ENCODE data around the gene EPHA6. TPM values are rescaled to one million over a fixed set of nuclear protein-coding genes. Genes with fewer than 3 reads are reported as not detected.
"Not testable (repeated sequence)": the region's sequence is repeated elsewhere in the genome, so short reads cannot be mapped to it uniquely, and the experiment has no call there.

EPHA6 gene
- total RNA-seq, 2 donors from 2014 or later = not detected

- no peak overlapping the region for H3K27ac Mint-ChIP-seq
- no peaks in the 10 kb centered on the region for H3K4me1 Mint-ChIP-seq (ENCODE audit: low read depth)
- no peaks in the 10 kb centered on the region for H3K27me3 Mint-ChIP-seq (ENCODE audit: low read depth)
- ATAC-seq (replicated peaks in 1 of 2) (no peak), DNase-seq (no peak)
- peaks cover 0 to 4% of the 10 kb centered on the region in 2 donors for H3K36me3 Mint-ChIP-seq (ENCODE audit: insufficient read depth in 2 of 2)
- H3K9me3 Mint-ChIP-seq = peaks cover 2 to 14% of the 10 kb centered on the region in 2 donors
- H3K4me3 Mint-ChIP-seq = no peak overlapping the region
Observed at GRCh38 chr3:97425002-97425401, 610.6 kb downstream of the EPHA6 start.

- peaks cover 2 to 5% of the 10 kb centered on the region in 2 donors for H3K9me3 Mint-ChIP-seq
- DNase-seq (no peak), ATAC-seq (replicated peaks in 1 of 2) (no peak)
- H3K4me1 Mint-ChIP-seq (ENCODE audit: low read depth) = no peaks in the 10 kb centered on the region
- no peak overlapping the region for H3K4me3 Mint-ChIP-seq
- no peaks in the 10 kb centered on the region for H3K27me3 Mint-ChIP-seq (ENCODE audit: low read depth)
- H3K27ac Mint-ChIP-seq = no peak overlapping the region
- H3K36me3 Mint-ChIP-seq (ENCODE audit: insufficient read depth in 2 of 2) = peaks cover 0 to 3% of the 10 kb centered on the region in 2 donors
Observed at GRCh38 chr3:97430601-97431000, 616.2 kb downstream of the EPHA6 start.

GRCh38 chr3:97432914-97433313 is 618.5 kb downstream of the EPHA6 start:
- Mint-ChIP-seq H3K36me3 (ENCODE audit: insufficient read depth in 2 of 2) (no peaks in the 10 kb centered on the region), H3K27me3 (ENCODE audit: low read depth) (no peaks in the 10 kb centered on the region), H3K9me3 (no peaks in the 10 kb centered on the region), H3K4me1 (ENCODE audit: low read depth) (no peaks in the 10 kb centered on the region), H3K4me3 (no peak overlapping the region), H3K27ac (no peak overlapping the region)
- DNase-seq (no peak), ATAC-seq (replicated peaks in 1 of 2) (no peak)

GRCh38 chr3:97438131-97438530 is 623.7 kb downstream of the EPHA6 start:
- no peaks in the 10 kb centered on the region for H3K36me3 Mint-ChIP-seq (ENCODE audit: insufficient read depth in 2 of 2)
- H3K27ac Mint-ChIP-seq = no peak overlapping the region
- DNase-seq (no peak), ATAC-seq (replicated peaks in 1 of 2) (no peak)
- H3K4me1 Mint-ChIP-seq (ENCODE audit: low read depth) = no peaks in the 10 kb centered on the region
- no peak overlapping the region for H3K4me3 Mint-ChIP-seq
- no peaks in the 10 kb centered on the region for H3K27me3 Mint-ChIP-seq (ENCODE audit: low read depth)
- H3K9me3 Mint-ChIP-seq = no peaks in the 10 kb centered on the region

GRCh38 chr3:97439373-97439772 is 625.0 kb downstream of the EPHA6 start:
- no peak for ATAC-seq (replicated peaks in 1 of 2)
- Mint-ChIP-seq H3K9me3 (no peaks in the 10 kb centered on the region), H3K36me3 (ENCODE audit: insufficient read depth in 2 of 2) (no peaks in the 10 kb centered on the region), H3K4me1 (ENCODE audit: low read depth) (no peaks in the 10 kb centered on the region), H3K27me3 (ENCODE audit: low read depth) (no peaks in the 10 kb centered on the region), H3K4me3 (no peak overlapping the region), H3K27ac (no peak overlapping the region)
- DNase-seq = no peak

GRCh38 chr3:97464035-97464434 is 649.6 kb downstream of the EPHA6 start:
- Mint-ChIP-seq H3K27me3 (ENCODE audit: low read depth) (no peaks in the 10 kb centered on the region), H3K9me3 (no peaks in the 10 kb centered on the region), H3K27ac (no peak overlapping the region), H3K4me1 (ENCODE audit: low read depth) (no peaks in the 10 kb centered on the region), H3K36me3 (ENCODE audit: insufficient read depth in 2 of 2) (no peaks in the 10 kb centered on the region), H3K4me3 (no peak overlapping the region)
- DNase-seq (no peak), ATAC-seq (replicated peaks in 1 of 2) (no peak)

- no peak for DNase-seq
- Mint-ChIP-seq H3K36me3 (ENCODE audit: insufficient read depth in 2 of 2) (no peaks in the 10 kb centered on the region), H3K27me3 (ENCODE audit: low read depth) (no peaks in the 10 kb centered on the region), H3K9me3 (peaks cover 0 to 3% of the 10 kb centered on the region in 2 donors), H3K4me1 (ENCODE audit: low read depth) (no peaks in the 10 kb centered on the region), H3K4me3 (no peak overlapping the region), H3K27ac (no peak overlapping the region)
- no peak for ATAC-seq (replicated peaks in 1 of 2)
Observed at GRCh38 chr3:97470481-97470880, 656.1 kb downstream of the EPHA6 start.

GRCh38 chr3:97479740-97480139 is 665.3 kb downstream of the EPHA6 start:
- H3K9me3 Mint-ChIP-seq = no peaks in the 10 kb centered on the region
- no peak for DNase-seq
- no peaks in the 10 kb centered on the region for H3K27me3 Mint-ChIP-seq (ENCODE audit: low read depth)
- no peaks in the 10 kb centered on the region for H3K4me1 Mint-ChIP-seq (ENCODE audit: low read depth)
- no peak for ATAC-seq (replicated peaks in 1 of 2)
- H3K4me3 Mint-ChIP-seq = no peak overlapping the region
- no peaks in the 10 kb centered on the region for H3K36me3 Mint-ChIP-seq (ENCODE audit: insufficient read depth in 2 of 2)
- no peak overlapping the region for H3K27ac Mint-ChIP-seq

GRCh38 chr3:97480696-97481289 is 666.4 kb downstream of the EPHA6 start:
- not testable (repeated sequence) for H3K9me3 Mint-ChIP-seq; H3K27ac Mint-ChIP-seq; H3K4me1 Mint-ChIP-seq (ENCODE audit: low read depth); H3K4me3 Mint-ChIP-seq; H3K27me3 Mint-ChIP-seq (ENCODE audit: low read depth); DNase-seq; ATAC-seq (replicated peaks in 1 of 2); H3K36me3 Mint-ChIP-seq (ENCODE audit: insufficient read depth in 2 of 2)

- Mint-ChIP-seq H3K4me1 (ENCODE audit: low read depth) (no peaks in the 10 kb centered on the region), H3K4me3 (no peak overlapping the region), H3K27ac (no peak overlapping the region), H3K36me3 (ENCODE audit: insufficient read depth in 2 of 2) (no peaks in the 10 kb centered on the region), H3K9me3 (no peaks in the 10 kb centered on the region), H3K27me3 (ENCODE audit: low read depth) (no peaks in the 10 kb centered on the region)
- ATAC-seq (replicated peaks in 1 of 2) (peak; percentile 52 to 64), DNase-seq (no peak)
Observed at GRCh38 chr3:97481416-97481815, 667.0 kb downstream of the EPHA6 start.

GRCh38 chr3:97485206-97485605 is 670.8 kb downstream of the EPHA6 start:
- Mint-ChIP-seq H3K36me3 (ENCODE audit: insufficient read depth in 2 of 2) (no peaks in the 10 kb centered on the region), H3K27ac (no peak overlapping the region), H3K4me3 (no peak overlapping the region), H3K27me3 (ENCODE audit: low read depth) (no peaks in the 10 kb centered on the region), H3K9me3 (no peaks in the 10 kb centered on the region), H3K4me1 (ENCODE audit: low read depth) (no peaks in the 10 kb centered on the region)
- ATAC-seq (replicated peaks in 1 of 2) (no peak), DNase-seq (no peak)

GRCh38 chr3:97487587-97487986 is 673.2 kb downstream of the EPHA6 start:
- DNase-seq = no peak
- H3K9me3 Mint-ChIP-seq = peaks cover 0 to 1% of the 10 kb centered on the region in 2 donors
- H3K27me3 Mint-ChIP-seq (ENCODE audit: low read depth) = no peaks in the 10 kb centered on the region
- H3K27ac Mint-ChIP-seq = no peak overlapping the region
- H3K4me1 Mint-ChIP-seq (ENCODE audit: low read depth) = no peaks in the 10 kb centered on the region
- no peak for ATAC-seq (replicated peaks in 1 of 2)
- H3K4me3 Mint-ChIP-seq = no peak overlapping the region
- no peaks in the 10 kb centered on the region for H3K36me3 Mint-ChIP-seq (ENCODE audit: insufficient read depth in 2 of 2)

- no peak for ATAC-seq (replicated peaks in 1 of 2)
- Mint-ChIP-seq H3K4me3 (no peak overlapping the region), H3K9me3 (peaks cover 0 to 2% of the 10 kb centered on the region in 2 donors), H3K27me3 (ENCODE audit: low read depth) (no peaks in the 10 kb centered on the region), H3K27ac (no peak overlapping the region), H3K36me3 (ENCODE audit: insufficient read depth in 2 of 2) (no peaks in the 10 kb centered on the region), H3K4me1 (ENCODE audit: low read depth) (no peaks in the 10 kb centered on the region)
- no peak for DNase-seq
Observed at GRCh38 chr3:97488741-97489140, 674.3 kb downstream of the EPHA6 start.

- H3K9me3 Mint-ChIP-seq = peaks cover 3 to 8% of the 10 kb centered on the region in 2 donors
- H3K36me3 Mint-ChIP-seq (ENCODE audit: insufficient read depth in 2 of 2) = no peaks in the 10 kb centered on the region
- DNase-seq (no peak), ATAC-seq (replicated peaks in 1 of 2) (no peak)
- H3K4me3 Mint-ChIP-seq = no peak overlapping the region
- H3K27me3 Mint-ChIP-seq (ENCODE audit: low read depth) = no peaks in the 10 kb centered on the region
- H3K27ac Mint-ChIP-seq = no peak overlapping the region
- H3K4me1 Mint-ChIP-seq (ENCODE audit: low read depth) = no peaks in the 10 kb centered on the region
Observed at GRCh38 chr3:97495896-97496295, 681.5 kb downstream of the EPHA6 start.
